Astrocyte (in vitro differentiated cells and primary cell): Measurements from ENCODE around the gene PIP4K2B. TPM values are rescaled to one million over a fixed set of nuclear protein-coding genes. Genes with fewer than 3 reads are reported as not detected.

Experiments used
- DNase-seq: peaks from one replicate; pipeline ENCODE4 v3.0.0-alpha.2; 2010; ENCODE audit warnings: low read depth
- FAIRE-seq: peaks from 2 replicates; lab custom pipeline; 2011; peaks lifted over from hg19 to GRCh38; lab: Jason Lieb, UNC
- H2AFZ ChIP-seq: 2 replicates; pipeline ENCODE4 v1.6.0; 2012; ENCODE audit warnings: low read depth, low read length, inconsistent platforms
- H3K27ac ChIP-seq: 2 replicates; pipeline ENCODE4 v1.5.1; 2011; ENCODE audit warnings: low read depth, low read length, inconsistent platforms
- H3K27me3 ChIP-seq: 2 replicates; pipeline ENCODE4 v1.6.0; 2011; ENCODE audit warnings: low read length, inconsistent platforms; ENCODE audit not compliant: insufficient read depth
- H3K36me3 ChIP-seq: 2 replicates; pipeline ENCODE4 v1.5.1; 2011; ENCODE audit warnings: low read length, inconsistent platforms; ENCODE audit not compliant: insufficient read depth
- H3K4me1 ChIP-seq: 2 replicates; pipeline ENCODE4 v1.5.1; 2011; ENCODE audit warnings: low read length, inconsistent platforms; ENCODE audit not compliant: insufficient read depth
- H3K4me2 ChIP-seq: 2 replicates; pipeline ENCODE4 v1.6.0; 2012; ENCODE audit warnings: low read length, inconsistent platforms
- H3K4me3 ChIP-seq: 2 replicates; pipeline ENCODE4 v1.5.1; 2011; ENCODE audit warnings: low read depth, mild to moderate bottlenecking, low read length, inconsistent platforms; ENCODE audit not compliant: insufficient read depth
- H3K79me2 ChIP-seq: 2 replicates; pipeline ENCODE4 v1.6.0; 2012; ENCODE audit warnings: mild to moderate bottlenecking, low read length, inconsistent platforms; ENCODE audit not compliant: insufficient read depth
- H3K9ac ChIP-seq: 2 replicates; pipeline ENCODE4 v1.6.0; 2012; ENCODE audit warnings: mild to moderate bottlenecking, low read length, inconsistent platforms
- H3K9me3 ChIP-seq: 2 replicates; pipeline ENCODE4 v1.5.1; 2012; ENCODE audit warnings: low read depth, mild to moderate bottlenecking, low read length, inconsistent platforms; ENCODE audit not compliant: insufficient read depth
- H4K20me1 ChIP-seq: 2 replicates; pipeline ENCODE4 v1.6.0; 2012; ENCODE audit warnings: low read length, inconsistent platforms; ENCODE audit not compliant: insufficient read depth
- H3K27ac Mint-ChIP-seq: one replicate; pipeline ENCODE4 v1.8.0; 2021; ENCODE audit warnings: mild to moderate bottlenecking, mixed read lengths; ENCODE audit not compliant: unreplicated experiment
- H3K27me3 Mint-ChIP-seq: one replicate; pipeline ENCODE4 v1.8.0; 2021; ENCODE audit warnings: low read depth, mixed read lengths; ENCODE audit not compliant: unreplicated experiment
- H3K36me3 Mint-ChIP-seq: one replicate; pipeline ENCODE4 v1.8.0; 2021; ENCODE audit warnings: low read depth, mixed read lengths; ENCODE audit not compliant: unreplicated experiment
- H3K4me1 Mint-ChIP-seq: one replicate; pipeline ENCODE4 v1.8.0; 2021; ENCODE audit warnings: low read depth, mixed read lengths; ENCODE audit not compliant: unreplicated experiment
- H3K4me3 Mint-ChIP-seq: one replicate; pipeline ENCODE4 v1.8.0; 2021; ENCODE audit warnings: mild to moderate bottlenecking, moderate library complexity, mixed read lengths; ENCODE audit not compliant: unreplicated experiment
- H3K9me3 Mint-ChIP-seq: one replicate; pipeline ENCODE4 v1.8.0; 2021; ENCODE audit warnings: mild to moderate bottlenecking, mixed read lengths; ENCODE audit not compliant: unreplicated experiment
- CTCF ChIP-seq: IDR thresholded peaks from 2 replicates; pipeline ENCODE4 v1.5.1; 2011; ENCODE audit warnings: low read depth, mild to moderate bottlenecking, inconsistent platforms, low read length, moderate library complexity; ENCODE audit not compliant: insufficient read depth
- EZH2 ChIP-seq: IDR thresholded peaks from 2 replicates; pipeline ENCODE4 v1.6.1; 2012; ENCODE audit warnings: mild to moderate bottlenecking, low read length, inconsistent platforms; ENCODE audit not compliant: insufficient read depth
- total RNA-seq: library from RNA; stranded (reverse); gene quantifications from 2 replicates; pipeline ENCODE4 v1.2.1, GENCODE V29; 2021

PIP4K2B gene
- total RNA-seq, 1 donor from 2014 or later = 58.2 TPM

- TF ChIP-seq EZH2 (no peak), CTCF (no peak)
Measured at GRCh38 chr17:38797828-38798227, 1.5 kb downstream of the PIP4K2B start.

GRCh38 chr17:38797158-38797490, 2.2 kb downstream of the PIP4K2B start:
- TF ChIP-seq CTCF (no peak), EZH2 (no peak)
- peaks cover 11% of the 10 kb centered on the region for H3K36me3 ChIP-seq
- no peak overlapping the region for H3K27ac ChIP-seq
- no peaks in the 10 kb centered on the region for H3K27me3 Mint-ChIP-seq
- H3K4me3 ChIP-seq = peak overlapping the region; percentile 81
- H3K36me3 Mint-ChIP-seq = peaks cover 10% of the 10 kb centered on the region
- H3K4me3 Mint-ChIP-seq = peak overlapping the region; percentile 98
- H3K9me3 ChIP-seq = no peaks in the 10 kb centered on the region
- H2AFZ ChIP-seq = no peak overlapping the region
- H3K4me2 ChIP-seq = peak overlapping the region; percentile 97
- no peak overlapping the region for H3K9ac ChIP-seq
- DNase-seq = peak; percentile 12
- peaks cover 56% of the 10 kb centered on the region for H4K20me1 ChIP-seq
- H3K27ac Mint-ChIP-seq = no peak overlapping the region
- no peaks in the 10 kb centered on the region for H3K9me3 Mint-ChIP-seq
- H3K4me1 ChIP-seq = peaks cover 22% of the 10 kb centered on the region
- no peaks in the 10 kb centered on the region for H3K27me3 ChIP-seq
- H3K79me2 ChIP-seq = peaks cover 66% of the 10 kb centered on the region
- H3K4me1 Mint-ChIP-seq = peaks cover 20% of the 10 kb centered on the region
- FAIRE-seq = no peak

More at GRCh38 chr17:38797828-38798227, 1.5 kb downstream of the PIP4K2B start:
- Mint-ChIP-seq H3K9me3 (no peaks in the 10 kb centered on the region), H3K36me3 (peaks cover 8% of the 10 kb centered on the region), H3K27ac (peak overlapping the region; percentile 56), H3K27me3 (no peaks in the 10 kb centered on the region), H3K4me1 (peaks cover 20% of the 10 kb centered on the region), H3K4me3 (peak overlapping the region; percentile 98)
- FAIRE-seq = no peak
- H3K4me2 ChIP-seq = peak overlapping the region; percentile 97
- H3K27ac ChIP-seq = no peak overlapping the region
- H3K27me3 ChIP-seq = no peaks in the 10 kb centered on the region
- peaks cover 22% of the 10 kb centered on the region for H3K4me1 ChIP-seq
- no peak for DNase-seq
- peaks cover 59% of the 10 kb centered on the region for H3K79me2 ChIP-seq
- H2AFZ ChIP-seq = no peak overlapping the region
- peaks cover 18% of the 10 kb centered on the region for H3K36me3 ChIP-seq
- H3K9ac ChIP-seq = peak overlapping the region; percentile 84
- peaks cover 50% of the 10 kb centered on the region for H4K20me1 ChIP-seq
- peak overlapping the region; percentile 81 for H3K4me3 ChIP-seq
- H3K9me3 ChIP-seq = no peaks in the 10 kb centered on the region

GRCh38 chr17:38796451-38797157, 2.8 kb downstream of the PIP4K2B start:
- Mint-ChIP-seq H3K27me3 (no peaks in the 10 kb centered on the region), H3K4me3 (peak overlapping the region; percentile 98), H3K27ac (no peak overlapping the region), H3K4me1 (peaks cover 20% of the 10 kb centered on the region), H3K9me3 (no peaks in the 10 kb centered on the region), H3K36me3 (peaks cover 11% of the 10 kb centered on the region)
- Histone ChIP-seq H3K4me3 (peak overlapping the region; percentile 25), H3K36me3 (peaks cover 6% of the 10 kb centered on the region), H3K9ac (no peak overlapping the region), H3K4me1 (peaks cover 22% of the 10 kb centered on the region), H4K20me1 (peaks cover 59% of the 10 kb centered on the region), H3K27ac (no peak overlapping the region), H3K79me2 (peaks cover 71% of the 10 kb centered on the region), H2AFZ (no peak overlapping the region), H3K4me2 (peak overlapping the region; percentile 97), H3K9me3 (no peaks in the 10 kb centered on the region), H3K27me3 (no peaks in the 10 kb centered on the region)
- DNase-seq (no peak), FAIRE-seq (no peak)
- TF ChIP-seq EZH2 (no peak), CTCF (no peak)
